Superior temporal gyrus (tissue), 1 donor: ENCODE measurements around the gene PTK6.

Experiments
- DNase-seq: peaks from one replicate; pipeline ENCODE4 v3.0.0-alpha.2; 2016; ENCODE audit errors: extremely low spot score

Gene PTK6

DNA sequence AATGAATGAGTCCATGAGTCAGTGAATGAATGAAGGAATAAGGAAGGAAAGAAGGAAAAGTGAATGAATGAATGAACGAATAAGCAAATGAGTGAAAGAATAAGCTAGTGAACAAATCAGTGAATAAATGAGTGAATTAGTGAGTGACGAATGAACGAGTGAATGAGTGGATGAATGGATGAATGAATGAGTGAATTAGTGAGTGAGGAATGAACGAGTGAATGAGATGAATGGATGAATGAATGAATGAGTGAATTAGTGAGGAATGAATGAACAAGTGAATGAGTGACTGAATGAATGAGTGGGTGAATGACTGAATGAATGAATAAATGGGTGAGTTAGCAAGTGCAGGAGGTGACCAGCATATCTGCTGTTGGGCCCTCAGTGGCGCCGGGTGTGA lies 6.6 kb upstream of the PTK6 start:
- no peak for DNase-seq

- no peak for DNase-seq
Measured at GRCh38 chr20:63543131-63543530, 6.0 kb upstream of the PTK6 start.

DNA sequence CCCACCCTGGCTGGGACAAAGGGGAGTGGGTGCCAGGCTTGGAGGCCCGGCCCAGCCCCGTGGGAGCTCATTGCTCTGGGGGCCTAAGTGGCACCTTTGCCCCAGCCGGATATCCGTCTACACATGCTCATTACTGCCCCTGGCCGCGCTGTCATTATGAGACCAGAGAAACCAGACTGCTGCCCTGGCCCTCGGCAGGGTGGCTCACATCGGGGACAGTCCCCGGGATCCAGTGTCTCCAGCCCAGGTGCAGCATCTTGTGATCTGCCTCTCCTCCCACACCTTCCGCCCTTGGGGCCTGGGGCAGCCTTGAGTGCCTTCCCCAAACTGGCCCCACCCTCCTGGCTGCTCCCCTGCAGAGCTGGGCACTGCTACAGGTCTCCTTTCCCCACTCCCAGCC lies 5.5 kb upstream of the PTK6 start:
- DNase-seq: no peak

- DNase-seq: no peak
Measured at GRCh38 chr20:63542031-63542559, 4.9 kb upstream of the PTK6 start.

- DNase-seq: no peak
Measured at GRCh38 chr20:63541371-63541770, 4.2 kb upstream of the PTK6 start.

DNA sequence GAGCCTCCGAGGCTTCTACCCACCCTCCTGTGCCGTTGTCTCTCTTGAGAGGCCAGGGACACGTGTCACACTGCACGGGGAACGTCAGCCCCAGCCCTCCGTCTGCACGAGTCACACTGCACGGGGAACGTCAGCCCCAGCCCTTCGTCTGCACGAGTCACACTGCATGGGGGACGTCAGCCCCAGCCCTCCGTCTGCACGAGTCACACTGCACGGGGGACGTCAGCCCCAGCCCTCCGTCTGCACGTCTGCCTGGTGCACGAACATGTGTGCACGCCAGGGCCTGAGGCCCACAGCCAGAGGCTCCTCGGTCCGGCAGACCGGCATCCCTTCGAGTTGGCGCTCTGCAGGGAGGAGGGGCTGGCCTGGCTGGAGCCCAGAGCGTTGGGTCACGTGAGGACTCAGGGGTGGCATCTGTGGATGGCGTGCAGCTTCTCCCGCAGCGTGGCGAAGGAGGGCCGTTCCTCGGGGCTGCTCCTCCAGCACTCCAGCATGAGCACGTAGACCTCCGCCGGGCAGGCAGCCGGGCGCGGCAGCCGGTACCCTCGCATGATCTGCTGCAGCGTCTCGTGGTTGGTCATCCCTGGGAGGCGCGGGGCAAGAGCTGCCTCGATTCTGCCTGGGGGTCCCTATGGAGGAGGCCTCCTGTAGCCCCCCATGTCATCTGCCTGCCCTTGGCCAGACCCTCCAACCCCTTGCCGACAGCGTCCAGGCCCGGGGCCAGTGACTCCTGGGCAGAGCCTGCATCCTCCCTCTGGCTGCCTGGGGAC lies 3.4 kb upstream of the PTK6 start:
- DNase-seq: no peak

- DNase-seq: no peak
Measured at GRCh38 chr20:63539441-63540370, 2.5 kb upstream of the PTK6 start.

- no peak for DNase-seq
Measured at GRCh38 chr20:63539092-63539430, 1.9 kb upstream of the PTK6 start.

GRCh38 chr20:63538204-63539091 lies 1.3 kb upstream of the PTK6 start:
- no peak for DNase-seq

DNA sequence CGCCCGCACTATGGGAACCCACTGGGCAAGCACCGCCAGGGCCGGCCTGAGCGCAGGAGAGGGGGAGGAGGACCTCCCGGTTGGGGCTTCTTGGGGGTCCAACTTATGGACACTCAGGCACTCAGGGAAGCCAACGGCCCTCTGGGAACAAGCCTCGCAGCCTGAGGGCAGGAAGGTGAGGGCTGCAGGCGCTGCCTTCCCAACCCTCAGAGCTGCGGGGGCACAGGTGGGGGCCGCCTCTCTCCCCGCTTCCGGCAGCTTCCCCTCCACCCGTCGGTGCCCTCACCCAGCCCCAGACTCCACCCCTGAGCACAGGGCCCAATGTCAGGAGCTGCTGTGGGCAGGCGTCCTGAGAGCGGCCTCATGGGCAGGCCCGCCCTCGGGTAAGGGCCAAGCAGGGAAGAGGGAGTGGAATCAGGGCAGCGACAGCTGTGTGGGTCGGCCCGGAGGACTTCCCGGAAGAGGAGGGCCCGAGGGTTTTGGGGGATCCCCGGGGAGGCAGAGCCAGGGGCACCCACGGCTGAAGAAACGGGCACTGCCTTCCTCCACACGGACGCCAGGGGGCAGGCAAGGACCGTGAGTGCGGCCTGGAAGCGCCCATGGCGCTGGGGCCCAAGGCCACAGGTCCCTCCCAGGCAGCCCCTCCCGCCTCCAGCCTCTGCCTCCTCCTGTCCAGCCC lies 488 bp upstream of the PTK6 start:
- DNase-seq: peak; percentile 78

GRCh38 chr20:63536241-63536977 lies 767 bp downstream of the PTK6 start:
- DNase-seq: no peak

DNA sequence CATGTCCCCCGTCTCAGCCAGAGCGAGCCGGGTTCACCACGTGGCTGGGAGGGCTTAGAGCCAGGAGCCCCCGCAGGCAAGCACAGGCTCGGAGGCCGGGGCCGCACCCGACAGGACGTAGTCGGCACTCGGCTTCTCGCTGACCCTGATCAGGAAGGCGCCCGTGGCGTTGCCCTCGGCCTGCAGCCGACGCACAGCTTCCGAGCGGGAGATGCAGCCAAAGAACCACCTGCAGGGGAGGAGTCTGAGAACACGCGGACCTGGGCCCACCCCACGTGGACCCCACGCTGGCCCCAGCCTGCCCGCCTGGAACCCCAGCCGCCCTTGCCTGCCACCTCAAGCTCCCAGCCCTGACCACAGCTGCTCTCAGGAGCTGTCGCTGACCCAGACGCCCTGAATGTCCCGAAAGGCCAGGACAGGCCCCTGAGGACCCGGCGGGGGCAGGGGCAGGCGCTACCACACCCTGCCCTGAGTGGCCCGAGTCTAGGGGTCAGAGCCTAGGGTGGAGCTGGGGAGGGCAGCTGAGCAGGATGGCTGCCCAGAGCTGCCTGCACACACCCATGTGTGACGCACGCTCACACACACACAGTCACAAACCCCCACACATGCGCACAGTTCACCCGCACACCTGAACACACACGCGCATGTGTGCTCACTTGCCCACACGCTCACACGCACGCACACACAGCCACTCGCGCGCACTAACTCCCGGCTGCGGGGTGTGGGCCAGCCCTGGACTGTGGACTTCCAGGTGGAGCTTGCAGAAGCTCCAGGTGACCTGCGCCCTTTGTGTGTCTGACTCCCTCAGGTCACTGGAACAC lies 2.1 kb downstream of the PTK6 start:
- no peak for DNase-seq

GRCh38 chr20:63534427-63534830 lies 2.7 kb downstream of the PTK6 start:
- no peak for DNase-seq

DNA sequence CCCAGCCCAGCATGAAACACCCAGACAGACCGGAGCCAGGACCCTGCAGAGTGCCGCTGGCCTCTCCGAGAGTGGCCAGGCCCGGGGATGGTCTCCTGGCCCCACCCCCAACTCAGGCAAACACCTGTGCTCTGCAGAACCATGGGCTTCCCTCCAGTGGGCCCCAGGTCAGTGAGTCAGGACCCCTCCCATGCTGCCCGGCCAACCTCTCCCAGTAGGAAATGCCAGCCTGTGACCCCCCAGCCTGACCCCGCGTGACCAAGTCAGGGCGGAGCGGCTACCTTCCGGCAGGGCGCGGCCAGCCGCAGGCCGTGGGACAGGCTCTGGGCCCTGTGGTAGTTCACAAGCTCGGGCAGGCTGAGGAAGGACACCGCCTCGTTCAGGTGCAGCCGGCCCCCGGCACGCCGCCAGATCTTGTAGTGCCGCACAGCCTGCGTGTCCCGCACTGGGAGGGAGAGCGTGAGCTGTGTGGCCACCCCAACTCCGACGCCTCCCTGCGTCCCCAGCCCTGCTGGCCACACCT lies 3.2 kb downstream of the PTK6 start:
- no peak for DNase-seq

DNA sequence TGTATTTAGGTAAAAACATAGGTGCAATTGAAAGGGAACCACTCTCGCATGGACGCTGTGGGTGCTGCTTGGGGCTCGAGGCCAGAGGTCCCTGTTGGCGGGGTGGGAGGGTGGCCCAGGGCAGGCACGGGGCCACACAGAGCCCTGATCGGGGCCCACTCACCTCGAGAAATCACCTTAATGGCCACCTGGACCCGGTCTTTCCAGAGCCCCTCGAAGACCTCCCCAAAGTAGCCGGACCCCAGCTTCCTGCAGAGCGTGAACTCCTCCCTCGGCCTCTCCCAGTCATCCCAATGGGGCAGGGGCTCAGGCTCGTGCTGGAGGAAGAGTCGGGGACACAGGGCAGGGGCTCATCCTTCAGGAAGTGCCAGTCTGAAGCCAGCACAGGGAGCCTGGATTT lies 3.8 kb downstream of the PTK6 start:
- DNase-seq: no peak

GRCh38 chr20:63532449-63532971 lies 4.7 kb downstream of the PTK6 start:
- DNase-seq: no peak

DNA sequence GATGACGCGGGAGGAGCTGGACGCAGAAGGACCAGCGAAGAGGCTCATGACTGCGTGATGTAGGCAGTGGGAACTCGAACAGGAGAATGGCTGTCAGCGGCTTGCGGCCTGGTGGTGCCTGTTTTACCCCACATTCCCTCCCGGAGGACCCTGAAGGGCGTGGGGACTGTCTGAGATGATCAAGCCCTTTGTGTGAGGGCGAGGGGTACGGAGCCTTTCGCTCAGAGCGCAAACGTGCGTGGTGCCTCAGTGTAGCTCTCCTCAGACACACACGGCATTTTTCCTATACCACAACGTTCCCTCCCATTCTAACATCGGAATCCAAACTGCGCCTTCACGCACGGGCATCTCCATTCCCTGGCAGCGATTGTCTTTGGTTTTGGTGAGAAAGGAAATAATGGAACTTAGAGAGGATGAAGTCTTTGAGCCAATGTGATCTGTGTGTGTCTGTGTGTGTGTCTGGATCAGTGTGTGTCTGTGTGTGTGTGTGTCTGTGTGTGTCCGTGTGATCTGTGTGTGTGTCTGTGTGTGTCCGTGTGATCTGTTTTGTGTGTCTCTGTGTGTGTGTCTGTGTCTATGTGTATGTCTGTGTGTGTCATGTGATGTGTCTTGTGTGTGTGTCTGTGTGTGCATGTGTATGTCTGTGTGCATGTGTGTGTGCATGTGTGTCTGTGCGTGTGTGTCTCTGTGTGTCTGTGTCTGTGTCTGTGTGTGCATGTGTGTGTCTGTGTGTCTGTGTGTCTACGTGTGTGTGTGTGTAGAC lies 5.3 kb downstream of the PTK6 start:
- DNase-seq: no peak

DNA sequence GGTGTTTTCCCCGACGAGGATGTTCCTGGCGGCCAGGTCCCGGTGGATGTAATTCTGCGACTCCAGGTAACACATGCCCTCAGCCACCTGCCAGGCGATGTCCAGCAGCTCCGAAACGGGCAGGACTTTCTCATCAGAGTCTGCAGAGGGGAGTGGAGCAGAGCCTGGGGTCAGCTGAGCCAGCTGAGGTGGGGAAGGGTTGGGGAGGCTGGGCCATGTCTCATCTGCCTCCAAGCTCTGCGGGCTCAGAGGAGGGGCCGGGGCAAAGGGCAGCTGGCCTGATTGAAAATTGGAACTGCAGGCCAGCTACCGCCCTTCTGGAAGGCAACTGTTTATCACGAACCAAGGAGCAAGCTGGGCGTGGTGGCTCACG lies 6.4 kb downstream of the PTK6 start:
- DNase-seq: no peak
